ENCODE results near the gene TMEM132C.

GRCh38 chr12:128693771-128694170, 426.8 kb downstream of the TMEM132C start:
- TF ChIP-seq POLR2A (IDR thresholded peaks at IDR 0.05) (no peak), CTCF (IDR thresholded peaks at IDR 0.05) (no peak)
